ENCODE data around the gene HLA-DQA1. TPM values are rescaled to one million over a fixed set of nuclear protein-coding genes. Genes with fewer than 3 reads are reported as not detected.
A peak's percentile ranks its signal among the peaks of the same experiment; 100 is the strongest.

HLA-DQA1 gene
- total and polyA plus RNA-seq, 10 of the 15 experiments (the other 5 are each of a cell fraction or from before 2014, with no cell fraction given): 289 to 1,769 (median 460) TPM

DNA sequence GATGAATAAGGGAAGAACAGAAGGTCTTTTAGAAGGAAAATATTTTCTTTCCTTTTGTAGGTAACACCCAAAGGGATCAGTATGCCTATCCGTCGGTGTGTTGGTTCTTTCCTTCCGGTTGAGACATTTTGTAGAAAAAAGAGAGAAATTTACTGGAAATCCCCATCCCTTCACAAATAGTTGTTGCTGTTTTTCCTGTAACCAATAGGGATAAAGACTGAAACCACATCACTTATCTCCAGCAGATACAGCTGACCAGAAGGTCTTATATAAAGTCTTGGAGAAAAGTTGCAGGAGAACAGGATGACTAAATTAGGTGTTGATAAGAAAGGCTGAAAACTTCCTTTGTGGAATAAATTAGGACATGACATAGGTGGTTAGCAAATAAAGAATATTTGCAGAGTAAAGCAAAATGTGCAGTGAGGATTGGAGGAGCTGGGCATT is 32.8 kb upstream of the HLA-DQA1 start (continued):
- TF ChIP-seq NFYB (IDR thresholded peaks at IDR 0.05; ENCODE audit: insufficient read depth, low read depth, low read length): peak; percentile 84
- TF ChIP-seq POLR2AphosphoS5 (IDR thresholded peaks at IDR 0.05; ENCODE audit: low read length): peak; percentile 4; the same call in 1 of the 2 replicates
- peak; percentile 53; the same call in 1 of the 2 replicates for TF ChIP-seq CHD2 (IDR thresholded peaks at IDR 0.05; ENCODE audit: borderline replicate concordance, low read depth, low read length)
- TF ChIP-seq FOXK2 (IDR thresholded peaks at IDR 0.05): no peak
- TF ChIP-seq ESRRA (IDR thresholded peaks at IDR 0.05; ENCODE audit: low read length): no peak
- TF ChIP-seq MTA3 (IDR thresholded peaks at IDR 0.05; ENCODE audit: borderline replicate concordance, low read length): no peak
- TF ChIP-seq NFIC (IDR thresholded peaks at IDR 0.05; ENCODE audit: low read depth, low read length): peak; percentile 33; the same call in 1 of the 2 replicates
- no peak for TF ChIP-seq SMC3 (IDR thresholded peaks at IDR 0.05; ENCODE audit: borderline replicate concordance, low read length)
- TF ChIP-seq BCL11A (IDR thresholded peaks at IDR 0.05; ENCODE audit: low read depth, low read length): no peak
- peak; percentile 95 for TF ChIP-seq CREB1 (IDR thresholded peaks at IDR 0.05; ENCODE audit: low read depth)
- TF ChIP-seq, protein P1, sequence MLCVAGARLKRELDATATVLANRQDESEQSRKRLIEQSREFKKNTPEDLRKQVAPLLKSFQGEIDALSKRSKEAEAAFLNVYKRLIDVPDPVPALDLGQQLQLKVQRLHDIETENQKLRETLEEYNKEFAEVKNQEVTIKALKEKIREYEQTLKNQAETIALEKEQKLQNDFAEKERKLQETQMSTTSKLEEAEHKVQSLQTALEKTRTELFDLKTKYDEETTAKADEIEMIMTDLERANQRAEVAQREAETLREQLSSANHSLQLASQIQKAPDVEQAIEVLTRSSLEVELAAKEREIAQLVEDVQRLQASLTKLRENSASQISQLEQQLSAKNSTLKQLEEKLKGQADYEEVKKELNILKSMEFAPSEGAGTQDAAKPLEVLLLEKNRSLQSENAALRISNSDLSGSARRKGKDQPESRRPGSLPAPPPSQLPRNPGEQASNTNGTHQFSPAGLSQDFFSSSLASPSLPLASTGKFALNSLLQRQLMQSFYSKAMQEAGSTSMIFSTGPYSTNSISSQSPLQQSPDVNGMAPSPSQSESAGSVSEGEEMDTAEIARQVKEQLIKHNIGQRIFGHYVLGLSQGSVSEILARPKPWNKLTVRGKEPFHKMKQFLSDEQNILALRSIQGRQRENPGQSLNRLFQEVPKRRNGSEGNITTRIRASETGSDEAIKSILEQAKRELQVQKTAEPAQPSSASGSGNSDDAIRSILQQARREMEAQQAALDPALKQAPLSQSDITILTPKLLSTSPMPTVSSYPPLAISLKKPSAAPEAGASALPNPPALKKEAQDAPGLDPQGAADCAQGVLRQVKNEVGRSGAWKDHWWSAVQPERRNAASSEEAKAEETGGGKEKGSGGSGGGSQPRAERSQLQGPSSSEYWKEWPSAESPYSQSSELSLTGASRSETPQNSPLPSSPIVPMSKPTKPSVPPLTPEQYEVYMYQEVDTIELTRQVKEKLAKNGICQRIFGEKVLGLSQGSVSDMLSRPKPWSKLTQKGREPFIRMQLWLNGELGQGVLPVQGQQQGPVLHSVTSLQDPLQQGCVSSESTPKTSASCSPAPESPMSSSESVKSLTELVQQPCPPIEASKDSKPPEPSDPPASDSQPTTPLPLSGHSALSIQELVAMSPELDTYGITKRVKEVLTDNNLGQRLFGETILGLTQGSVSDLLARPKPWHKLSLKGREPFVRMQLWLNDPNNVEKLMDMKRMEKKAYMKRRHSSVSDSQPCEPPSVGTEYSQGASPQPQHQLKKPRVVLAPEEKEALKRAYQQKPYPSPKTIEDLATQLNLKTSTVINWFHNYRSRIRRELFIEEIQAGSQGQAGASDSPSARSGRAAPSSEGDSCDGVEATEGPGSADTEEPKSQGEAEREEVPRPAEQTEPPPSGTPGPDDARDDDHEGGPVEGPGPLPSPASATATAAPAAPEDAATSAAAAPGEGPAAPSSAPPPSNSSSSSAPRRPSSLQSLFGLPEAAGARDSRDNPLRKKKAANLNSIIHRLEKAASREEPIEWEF (IDR thresholded peaks at IDR 0.05; ENCODE audit: insufficient replicate concordance, low read depth, low read length): no peak
- TF ChIP-seq ZNF24 (IDR thresholded peaks at IDR 0.05): no peak
- TF ChIP-seq, protein P2, sequence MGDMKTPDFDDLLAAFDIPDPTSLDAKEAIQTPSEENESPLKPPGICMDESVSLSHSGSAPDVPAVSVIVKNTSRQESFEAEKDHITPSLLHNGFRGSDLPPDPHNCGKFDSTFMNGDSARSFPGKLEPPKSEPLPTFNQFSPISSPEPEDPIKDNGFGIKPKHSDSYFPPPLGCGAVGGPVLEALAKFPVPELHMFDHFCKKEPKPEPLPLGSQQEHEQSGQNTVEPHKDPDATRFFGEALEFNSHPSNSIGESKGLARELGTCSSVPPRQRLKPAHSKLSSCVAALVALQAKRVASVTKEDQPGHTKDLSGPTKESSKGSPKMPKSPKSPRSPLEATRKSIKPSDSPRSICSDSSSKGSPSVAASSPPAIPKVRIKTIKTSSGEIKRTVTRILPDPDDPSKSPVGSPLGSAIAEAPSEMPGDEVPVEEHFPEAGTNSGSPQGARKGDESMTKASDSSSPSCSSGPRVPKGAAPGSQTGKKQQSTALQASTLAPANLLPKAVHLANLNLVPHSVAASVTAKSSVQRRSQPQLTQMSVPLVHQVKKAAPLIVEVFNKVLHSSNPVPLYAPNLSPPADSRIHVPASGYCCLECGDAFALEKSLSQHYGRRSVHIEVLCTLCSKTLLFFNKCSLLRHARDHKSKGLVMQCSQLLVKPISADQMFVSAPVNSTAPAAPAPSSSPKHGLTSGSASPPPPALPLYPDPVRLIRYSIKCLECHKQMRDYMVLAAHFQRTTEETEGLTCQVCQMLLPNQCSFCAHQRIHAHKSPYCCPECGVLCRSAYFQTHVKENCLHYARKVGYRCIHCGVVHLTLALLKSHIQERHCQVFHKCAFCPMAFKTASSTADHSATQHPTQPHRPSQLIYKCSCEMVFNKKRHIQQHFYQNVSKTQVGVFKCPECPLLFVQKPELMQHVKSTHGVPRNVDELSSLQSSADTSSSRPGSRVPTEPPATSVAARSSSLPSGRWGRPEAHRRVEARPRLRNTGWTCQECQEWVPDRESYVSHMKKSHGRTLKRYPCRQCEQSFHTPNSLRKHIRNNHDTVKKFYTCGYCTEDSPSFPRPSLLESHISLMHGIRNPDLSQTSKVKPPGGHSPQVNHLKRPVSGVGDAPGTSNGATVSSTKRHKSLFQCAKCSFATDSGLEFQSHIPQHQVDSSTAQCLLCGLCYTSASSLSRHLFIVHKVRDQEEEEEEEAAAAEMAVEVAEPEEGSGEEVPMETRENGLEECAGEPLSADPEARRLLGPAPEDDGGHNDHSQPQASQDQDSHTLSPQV (IDR thresholded peaks at IDR 0.05): no peak
- TF ChIP-seq POU2F2 (IDR thresholded peaks at IDR 0.05; ENCODE audit: borderline replicate concordance, low read depth, low read length): no peak
- peak; percentile 44; the same call in 1 of the 2 replicates for TF ChIP-seq FOXM1 (IDR thresholded peaks at IDR 0.05; ENCODE audit: low read depth, low read length)
- TF ChIP-seq CREM (IDR thresholded peaks at IDR 0.05; ENCODE audit: low read depth): peak; percentile 65
- TF ChIP-seq, protein P3, sequence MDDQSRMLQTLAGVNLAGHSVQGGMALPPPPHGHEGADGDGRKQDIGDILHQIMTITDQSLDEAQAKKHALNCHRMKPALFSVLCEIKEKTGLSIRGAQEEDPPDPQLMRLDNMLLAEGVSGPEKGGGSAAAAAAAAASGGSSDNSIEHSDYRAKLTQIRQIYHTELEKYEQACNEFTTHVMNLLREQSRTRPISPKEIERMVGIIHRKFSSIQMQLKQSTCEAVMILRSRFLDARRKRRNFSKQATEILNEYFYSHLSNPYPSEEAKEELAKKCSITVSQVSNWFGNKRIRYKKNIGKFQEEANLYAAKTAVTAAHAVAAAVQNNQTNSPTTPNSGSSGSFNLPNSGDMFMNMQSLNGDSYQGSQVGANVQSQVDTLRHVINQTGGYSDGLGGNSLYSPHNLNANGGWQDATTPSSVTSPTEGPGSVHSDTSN (IDR thresholded peaks at IDR 0.05; ENCODE audit: insufficient replicate concordance, low read depth, low read length): no peak
- TF ChIP-seq, protein P4, sequence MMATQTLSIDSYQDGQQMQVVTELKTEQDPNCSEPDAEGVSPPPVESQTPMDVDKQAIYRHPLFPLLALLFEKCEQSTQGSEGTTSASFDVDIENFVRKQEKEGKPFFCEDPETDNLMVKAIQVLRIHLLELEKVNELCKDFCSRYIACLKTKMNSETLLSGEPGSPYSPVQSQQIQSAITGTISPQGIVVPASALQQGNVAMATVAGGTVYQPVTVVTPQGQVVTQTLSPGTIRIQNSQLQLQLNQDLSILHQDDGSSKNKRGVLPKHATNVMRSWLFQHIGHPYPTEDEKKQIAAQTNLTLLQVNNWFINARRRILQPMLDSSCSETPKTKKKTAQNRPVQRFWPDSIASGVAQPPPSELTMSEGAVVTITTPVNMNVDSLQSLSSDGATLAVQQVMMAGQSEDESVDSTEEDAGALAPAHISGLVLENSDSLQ (IDR thresholded peaks at IDR 0.05): no peak
- peak in 1 of 2 experiments; percentile 62; a peak in 2 of 4 replicates for TF ChIP-seq EP300 (IDR thresholded peaks at IDR 0.05; ENCODE audit: borderline replicate concordance in 1 of 2, control insufficient read depth in 1 of 2, low read depth in 2 of 2, low read length in 2 of 2)
- TF ChIP-seq SP1 (IDR thresholded peaks at IDR 0.05; ENCODE audit: low read depth, low read length): no peak
